ENCODE data around the gene RXRA. TPM values are rescaled to one million over a fixed set of nuclear protein-coding genes. Genes with fewer than 3 reads are reported as not detected.

RXRA gene
- polyA plus RNA-seq, 1 donor, result 74.6 TPM

GRCh38 chr9:134338394-134339182, 12.3 kb downstream of the RXRA start:
- Histone ChIP-seq H3K27me3 (ENCODE audit: control insufficient read depth, insufficient read depth, low read length) (no peaks in the 10 kb centered on the region), H3K4me3 (ENCODE audit: low read length) (no peak overlapping the region), H3K4me1 (ENCODE audit: control insufficient read depth, insufficient read depth, low read length) (peaks cover 93% of the 10 kb centered on the region), H3K9me3 (ENCODE audit: control insufficient read depth, low read depth, low read length) (no peaks in the 10 kb centered on the region), H3K27ac (ENCODE audit: low read length) (no peak overlapping the region), H3K36me3 (ENCODE audit: control insufficient read depth, insufficient read depth, low read length) (peaks cover 12% of the 10 kb centered on the region)
- DNase-seq, result no peak
- whole genome bisulfite sequencing (ENCODE audit: insufficient coverage, low lambda C conversion rate), result no CpG with 5 or more reads among the region's 27 CpGs

GRCh38 chr9:134339183-134339806, 13.0 kb downstream of the RXRA start:
- H3K4me1 ChIP-seq (ENCODE audit: control insufficient read depth, insufficient read depth, low read length), result peaks cover 93% of the 10 kb centered on the region
- no peak for DNase-seq
- H3K4me3 ChIP-seq (ENCODE audit: low read length), result no peak overlapping the region
- H3K27ac ChIP-seq (ENCODE audit: low read length), result no peak overlapping the region
- H3K36me3 ChIP-seq (ENCODE audit: control insufficient read depth, insufficient read depth, low read length), result peaks cover 12% of the 10 kb centered on the region
- H3K27me3 ChIP-seq (ENCODE audit: control insufficient read depth, insufficient read depth, low read length), result no peaks in the 10 kb centered on the region
- H3K9me3 ChIP-seq (ENCODE audit: control insufficient read depth, low read depth, low read length), result no peaks in the 10 kb centered on the region
- no CpG with 5 or more reads among the region's 17 CpGs for WGBS (ENCODE audit: insufficient coverage, low lambda C conversion rate)

- peaks cover 16% of the 10 kb centered on the region for H3K36me3 ChIP-seq (ENCODE audit: control insufficient read depth, insufficient read depth, low read length)
- WGBS (ENCODE audit: insufficient coverage, low lambda C conversion rate), result no CpG with 5 or more reads among the region's 28 CpGs
- H3K4me3 ChIP-seq (ENCODE audit: low read length), result no peak overlapping the region
- no peak overlapping the region for H3K27ac ChIP-seq (ENCODE audit: low read length)
- H3K4me1 ChIP-seq (ENCODE audit: control insufficient read depth, insufficient read depth, low read length), result peaks cover 84% of the 10 kb centered on the region
- DNase-seq, result no peak
- no peaks in the 10 kb centered on the region for H3K27me3 ChIP-seq (ENCODE audit: control insufficient read depth, insufficient read depth, low read length)
- no peaks in the 10 kb centered on the region for H3K9me3 ChIP-seq (ENCODE audit: control insufficient read depth, low read depth, low read length)
Observed at GRCh38 chr9:134340475-134341160, 14.4 kb downstream of the RXRA start.

GRCh38 chr9:134341306-134341705, 15.1 kb downstream of the RXRA start:
- Histone ChIP-seq H3K4me1 (ENCODE audit: control insufficient read depth, insufficient read depth, low read length) (peaks cover 77% of the 10 kb centered on the region), H3K27me3 (ENCODE audit: control insufficient read depth, insufficient read depth, low read length) (no peaks in the 10 kb centered on the region), H3K4me3 (ENCODE audit: low read length) (no peak overlapping the region), H3K9me3 (ENCODE audit: control insufficient read depth, low read depth, low read length) (no peaks in the 10 kb centered on the region), H3K27ac (ENCODE audit: low read length) (no peak overlapping the region), H3K36me3 (ENCODE audit: control insufficient read depth, insufficient read depth, low read length) (peaks cover 16% of the 10 kb centered on the region)
- no peak for DNase-seq
- WGBS (ENCODE audit: insufficient coverage, low lambda C conversion rate), result no CpG with 5 or more reads among the region's 9 CpGs

GRCh38 chr9:134341929-134342745, 15.9 kb downstream of the RXRA start:
- no peaks in the 10 kb centered on the region for H3K27me3 ChIP-seq (ENCODE audit: control insufficient read depth, insufficient read depth, low read length)
- no peak for DNase-seq
- no peaks in the 10 kb centered on the region for H3K9me3 ChIP-seq (ENCODE audit: control insufficient read depth, low read depth, low read length)
- H3K27ac ChIP-seq (ENCODE audit: low read length), result no peak overlapping the region
- WGBS (ENCODE audit: insufficient coverage, low lambda C conversion rate), result no CpG with 5 or more reads among the region's 19 CpGs
- H3K4me3 ChIP-seq (ENCODE audit: low read length), result no peak overlapping the region
- H3K4me1 ChIP-seq (ENCODE audit: control insufficient read depth, insufficient read depth, low read length), result peaks cover 69% of the 10 kb centered on the region
- H3K36me3 ChIP-seq (ENCODE audit: control insufficient read depth, insufficient read depth, low read length), result peaks cover 16% of the 10 kb centered on the region

GRCh38 chr9:134342746-134343115, 16.5 kb downstream of the RXRA start:
- Histone ChIP-seq H3K27ac (ENCODE audit: low read length) (no peak overlapping the region), H3K9me3 (ENCODE audit: control insufficient read depth, low read depth, low read length) (no peaks in the 10 kb centered on the region)
- WGBS (ENCODE audit: insufficient coverage, low lambda C conversion rate), result no CpG with 5 or more reads among the region's 7 CpGs

GRCh38 chr9:134343637-134344036, 17.4 kb downstream of the RXRA start:
- H3K27ac ChIP-seq (ENCODE audit: low read length), result no peak overlapping the region
- peaks cover 14% of the 10 kb centered on the region for H3K36me3 ChIP-seq (ENCODE audit: control insufficient read depth, insufficient read depth, low read length)
- H3K4me1 ChIP-seq (ENCODE audit: control insufficient read depth, insufficient read depth, low read length), result peaks cover 56% of the 10 kb centered on the region
- no peaks in the 10 kb centered on the region for H3K9me3 ChIP-seq (ENCODE audit: control insufficient read depth, low read depth, low read length)
- H3K27me3 ChIP-seq (ENCODE audit: control insufficient read depth, insufficient read depth, low read length), result no peaks in the 10 kb centered on the region
- DNase-seq, result no peak
- no peak overlapping the region for H3K4me3 ChIP-seq (ENCODE audit: low read length)
- WGBS (ENCODE audit: insufficient coverage, low lambda C conversion rate), result no CpG with 5 or more reads among the region's 16 CpGs

More at GRCh38 chr9:134342746-134343115, 16.5 kb downstream of the RXRA start:
- Histone ChIP-seq H3K4me3 (ENCODE audit: low read length) (no peak overlapping the region), H3K27me3 (ENCODE audit: control insufficient read depth, insufficient read depth, low read length) (no peaks in the 10 kb centered on the region), H3K36me3 (ENCODE audit: control insufficient read depth, insufficient read depth, low read length) (peaks cover 14% of the 10 kb centered on the region), H3K4me1 (ENCODE audit: control insufficient read depth, insufficient read depth, low read length) (peaks cover 65% of the 10 kb centered on the region)
- DNase-seq, result no peak

- H3K36me3 ChIP-seq (ENCODE audit: control insufficient read depth, insufficient read depth, low read length), result peaks cover 14% of the 10 kb centered on the region
- H3K27me3 ChIP-seq (ENCODE audit: control insufficient read depth, insufficient read depth, low read length), result no peaks in the 10 kb centered on the region
- WGBS (ENCODE audit: insufficient coverage, low lambda C conversion rate), result no CpG with 5 or more reads among the region's 17 CpGs
- peaks cover 51% of the 10 kb centered on the region for H3K4me1 ChIP-seq (ENCODE audit: control insufficient read depth, insufficient read depth, low read length)
- H3K4me3 ChIP-seq (ENCODE audit: low read length), result no peak overlapping the region
- H3K27ac ChIP-seq (ENCODE audit: low read length), result no peak overlapping the region
- DNase-seq, result no peak
- no peaks in the 10 kb centered on the region for H3K9me3 ChIP-seq (ENCODE audit: control insufficient read depth, low read depth, low read length)
Observed at GRCh38 chr9:134344068-134344799, 18.0 kb downstream of the RXRA start.

- H3K9me3 ChIP-seq (ENCODE audit: control insufficient read depth, low read depth, low read length), result no peaks in the 10 kb centered on the region
- H3K36me3 ChIP-seq (ENCODE audit: control insufficient read depth, insufficient read depth, low read length), result peaks cover 14% of the 10 kb centered on the region
- no CpG with 5 or more reads among the region's 14 CpGs for WGBS (ENCODE audit: insufficient coverage, low lambda C conversion rate)
- H3K27me3 ChIP-seq (ENCODE audit: control insufficient read depth, insufficient read depth, low read length), result no peaks in the 10 kb centered on the region
- peaks cover 48% of the 10 kb centered on the region for H3K4me1 ChIP-seq (ENCODE audit: control insufficient read depth, insufficient read depth, low read length)
- no peak overlapping the region for H3K27ac ChIP-seq (ENCODE audit: low read length)
- DNase-seq, result no peak
- no peak overlapping the region for H3K4me3 ChIP-seq (ENCODE audit: low read length)
Observed at GRCh38 chr9:134344800-134345310, 18.6 kb downstream of the RXRA start.

All from large intestine (tissue), 3 donors.